Mesenteric fat pad (tissue), 1 donor: ENCODE results near the gene TADA2A. TPM values are rescaled to one million over a fixed set of nuclear protein-coding genes. Genes with fewer than 3 reads are reported as not detected.
"Not testable (repeated sequence)": the region's sequence is repeated elsewhere in the genome, so short reads cannot be mapped to it uniquely, and the experiment has no call there.

ENCODE experiments used
- DNase-seq: peaks from one replicate; pipeline ENCODE4 v3.0.0-alpha.2; 2020; ENCODE audit warnings: low spot score
- total RNA-seq: library from RNA; stranded (reverse); fragmentation: NEBNext Ultra II Directional; extraction: Animal tissue kit (Norgen Biotek cat#: 25700); gene quantifications from one replicate; pipeline ENCODE4 v1.2.1, GENCODE V29; 2021
- donor health status: DM: yes; HTN: yes; CAD: no.

Gene TADA2A
- total RNA-seq, 1 donor from 2014 or later, result 19.4 TPM

DNA sequence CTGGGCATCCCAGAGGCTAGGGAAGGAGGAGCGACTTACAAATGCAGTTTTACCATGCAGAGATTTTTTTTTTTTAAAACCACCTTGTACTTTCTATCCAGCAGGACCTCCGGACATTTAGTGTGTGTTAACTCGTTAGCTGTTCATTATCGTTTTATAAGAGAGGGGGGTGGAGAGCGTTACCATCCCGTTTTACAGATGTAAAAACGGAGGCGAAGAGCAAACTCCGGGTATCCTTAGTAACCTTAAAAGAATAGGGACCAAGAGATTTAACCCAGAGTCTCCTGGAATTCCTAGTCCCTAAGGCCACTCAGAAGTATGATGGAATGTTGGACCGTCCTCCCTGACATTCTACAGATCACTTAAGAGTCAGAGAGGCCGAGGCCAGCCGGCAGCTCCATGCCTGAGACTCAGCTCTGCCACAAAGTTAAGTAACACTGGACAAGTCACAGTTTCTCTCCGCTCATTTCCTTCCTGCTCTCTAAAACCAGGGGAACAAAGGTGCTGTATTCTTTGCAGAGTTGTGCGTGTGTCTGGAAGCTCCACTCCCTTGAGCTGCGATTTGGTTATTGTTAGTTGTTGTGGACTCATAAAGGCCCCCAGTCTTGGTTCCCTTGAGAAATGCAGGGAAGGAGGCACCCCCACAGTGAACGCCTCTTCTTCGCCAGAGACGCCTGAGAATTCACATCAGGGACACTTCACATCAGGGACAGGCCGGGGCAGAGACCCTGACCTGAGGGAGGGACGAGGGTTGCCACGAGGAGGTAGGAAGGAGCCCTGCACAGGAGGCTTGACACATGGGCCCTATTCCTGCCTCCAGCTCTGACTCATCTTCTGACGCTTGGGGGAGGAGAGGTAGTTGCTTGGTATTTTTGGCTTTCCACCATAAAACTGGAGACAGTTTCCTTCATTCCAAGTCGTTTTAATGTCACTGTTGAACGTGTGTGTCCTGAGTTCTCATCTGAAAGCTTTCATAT, 84.2 kb downstream of the TADA2A start:
- DNase-seq, result no peak

DNA sequence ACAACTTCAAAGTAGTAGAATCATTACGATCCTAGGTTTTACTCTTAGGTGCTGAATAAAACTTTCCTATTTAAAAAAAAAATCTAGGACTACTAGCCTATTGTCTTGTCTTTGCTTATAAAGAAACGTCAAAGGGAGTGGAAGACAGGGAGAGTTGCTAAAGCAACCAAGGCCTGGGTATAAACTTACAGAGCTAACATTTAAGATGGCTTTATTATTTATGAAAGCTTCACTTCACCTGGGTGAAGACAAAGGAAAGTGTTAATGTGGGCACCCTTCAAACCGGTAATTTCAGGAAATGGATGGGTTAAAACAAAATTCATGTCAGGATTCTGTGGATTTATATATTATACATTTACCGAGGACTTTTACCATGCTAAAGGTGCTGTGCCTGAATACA, 85.5 kb downstream of the TADA2A start:
- no peak for DNase-seq

DNA sequence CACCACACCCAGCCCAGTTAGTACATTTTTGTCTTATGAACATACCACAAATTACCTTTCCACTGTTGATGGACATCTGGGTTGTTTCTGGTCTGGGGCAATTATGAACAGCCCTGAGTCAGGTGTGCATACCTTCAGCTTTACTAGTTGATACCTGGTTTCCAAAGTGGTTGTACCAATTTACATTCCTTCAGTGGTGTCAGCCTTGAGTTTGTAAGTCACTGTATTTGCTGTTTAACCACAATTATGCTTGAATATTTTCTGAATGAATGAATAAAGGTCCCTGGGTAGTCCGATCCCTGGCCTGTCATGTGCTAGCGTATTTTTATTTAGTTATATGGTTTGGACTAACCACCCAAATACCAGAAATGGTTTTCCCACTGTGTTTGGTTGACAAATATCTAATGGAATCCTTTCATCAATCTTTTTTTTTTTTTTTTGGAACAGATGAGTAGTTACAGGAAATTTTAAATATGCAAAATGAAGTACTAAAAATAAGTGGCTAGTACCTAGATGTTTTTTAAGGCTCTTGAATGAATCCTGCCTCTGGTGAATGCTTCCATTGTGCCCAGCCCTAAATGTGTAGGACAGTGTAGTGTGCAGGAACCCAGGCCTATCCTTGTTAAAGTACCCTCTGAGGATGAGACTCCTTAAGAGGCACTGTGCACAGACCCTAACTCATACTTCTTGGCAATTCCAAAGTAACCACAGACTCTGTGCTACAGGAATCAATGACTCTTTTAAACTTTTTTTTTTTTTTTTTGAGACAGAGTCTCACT, 86.8 kb downstream of the TADA2A start:
- DNase-seq, result no peak

DNA sequence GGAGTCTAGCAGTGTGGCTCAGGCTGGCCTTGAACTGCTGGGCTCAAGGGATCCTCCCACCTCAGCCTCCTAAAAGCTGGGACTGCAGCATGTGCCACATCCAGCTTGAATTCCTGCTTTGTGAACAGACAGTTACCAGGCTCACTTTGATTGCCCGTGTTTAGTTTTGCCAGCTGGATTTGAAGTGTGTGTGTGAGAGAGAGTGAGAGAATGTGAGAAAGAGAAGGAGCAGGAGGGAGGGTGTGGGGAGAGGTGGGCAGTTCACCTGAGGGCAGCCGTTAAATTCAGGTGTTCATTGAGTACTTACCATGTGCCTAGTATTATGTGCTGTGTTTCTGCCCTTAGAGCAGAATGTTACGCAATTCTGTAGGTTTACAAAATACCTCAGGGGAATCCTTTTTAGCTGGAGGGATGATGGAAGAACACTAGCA, 87.7 kb downstream of the TADA2A start:
- DNase-seq, result no peak

DNA sequence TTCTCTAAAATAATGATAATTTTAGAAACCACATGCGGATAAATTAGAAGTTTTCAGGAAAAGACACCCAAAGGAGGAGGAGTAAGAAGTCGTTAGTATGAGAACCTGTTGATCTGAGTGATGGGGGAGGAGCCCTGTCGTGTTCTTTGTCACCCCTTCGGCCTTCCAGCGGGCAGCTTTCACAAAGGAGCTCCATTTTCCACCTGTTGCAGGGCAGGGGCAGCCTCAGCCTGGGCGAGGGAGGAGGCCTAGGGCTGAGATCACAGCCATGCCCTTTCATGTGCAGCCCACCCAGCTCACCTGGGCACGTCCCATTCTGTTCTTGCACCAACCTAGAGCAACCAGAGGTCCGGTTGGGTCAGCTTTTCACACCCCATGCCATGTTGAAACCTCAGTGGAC, 88.3 kb downstream of the TADA2A start:
- DNase-seq, result no peak

DNA sequence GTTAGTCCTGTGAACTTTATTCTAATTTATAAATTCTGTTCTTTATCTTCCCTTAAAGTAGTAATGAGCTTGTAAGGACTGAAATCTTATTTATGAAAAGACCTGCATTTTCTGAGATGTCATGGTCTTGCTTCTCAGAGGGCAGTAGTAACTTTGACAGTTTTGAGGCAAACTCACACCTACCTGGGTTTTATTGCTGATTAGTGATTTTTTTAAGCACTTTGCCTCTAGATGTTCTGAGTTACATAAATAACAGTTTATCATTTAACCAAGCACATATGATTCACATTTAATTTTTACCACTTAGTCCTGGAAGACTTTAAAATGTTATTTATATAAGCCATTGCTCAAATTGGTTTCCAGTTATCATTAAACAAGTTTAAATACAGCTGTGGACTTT, 93.7 kb downstream of the TADA2A start:
- DNase-seq, result no peak

DNA sequence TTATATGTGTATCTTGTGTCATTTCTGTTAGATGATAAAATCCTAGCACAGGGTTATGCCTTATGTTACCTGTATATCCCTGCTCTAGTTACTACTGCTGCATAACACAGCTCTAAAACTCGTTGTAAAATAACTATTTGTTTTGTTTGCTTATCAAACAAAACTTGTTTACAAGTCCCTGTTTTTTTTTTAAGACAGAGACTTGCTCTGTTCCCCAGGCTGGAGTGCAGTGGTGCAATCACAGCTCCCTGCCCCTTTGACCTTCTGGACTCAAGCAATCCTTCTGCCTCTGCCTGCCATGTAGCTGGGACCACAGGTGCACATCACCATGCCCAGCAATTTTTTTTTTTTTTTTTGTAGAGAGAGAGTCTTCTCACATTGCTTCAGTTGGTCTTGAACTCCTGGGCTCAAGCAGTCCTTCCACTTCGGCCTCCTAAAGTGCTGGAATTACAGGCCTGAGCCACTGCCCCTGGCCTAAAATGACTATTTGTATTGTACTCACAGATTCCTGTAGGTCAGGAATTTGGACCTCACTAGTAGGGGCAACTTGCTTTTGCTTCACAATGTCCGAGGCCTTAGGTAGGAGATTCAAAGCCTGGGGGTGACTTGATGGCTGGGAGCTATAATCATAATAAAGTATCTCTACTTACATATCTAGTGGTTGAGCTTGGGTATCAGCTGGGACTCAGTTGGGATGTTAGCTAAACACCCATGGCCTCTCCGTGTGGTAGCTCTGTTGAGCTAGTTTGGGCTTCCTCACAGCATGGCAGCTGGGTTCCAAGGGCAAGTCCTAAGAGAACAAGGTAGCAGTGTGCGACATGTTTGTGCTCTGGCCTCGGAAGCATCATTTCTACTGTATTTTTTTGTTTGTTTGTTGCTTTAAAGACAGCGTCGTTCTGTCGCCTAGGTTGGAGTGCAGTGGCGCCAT, 95.6 kb downstream of the TADA2A start:
- DNase-seq, result no peak

DNA sequence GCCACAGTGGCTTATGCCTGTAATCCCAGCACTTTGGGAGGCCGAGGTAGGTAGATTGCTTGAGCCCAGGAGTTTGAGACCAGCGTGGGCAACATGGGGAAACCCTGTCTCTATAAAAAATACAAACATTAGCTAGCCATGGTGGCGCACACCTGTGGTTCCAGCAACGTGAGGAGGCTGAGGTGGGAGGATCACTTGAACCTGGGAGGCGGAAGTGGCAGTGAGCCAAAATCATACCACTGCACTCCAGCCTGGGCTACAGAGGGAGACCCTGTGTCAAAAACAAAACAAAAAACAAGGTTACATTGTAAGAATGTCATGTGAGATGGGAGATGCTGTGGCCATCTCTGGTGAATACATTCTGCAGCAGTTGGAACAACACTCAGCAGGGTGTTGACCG, 96.5 kb downstream of the TADA2A start:
- DNase-seq, result no peak

DNA sequence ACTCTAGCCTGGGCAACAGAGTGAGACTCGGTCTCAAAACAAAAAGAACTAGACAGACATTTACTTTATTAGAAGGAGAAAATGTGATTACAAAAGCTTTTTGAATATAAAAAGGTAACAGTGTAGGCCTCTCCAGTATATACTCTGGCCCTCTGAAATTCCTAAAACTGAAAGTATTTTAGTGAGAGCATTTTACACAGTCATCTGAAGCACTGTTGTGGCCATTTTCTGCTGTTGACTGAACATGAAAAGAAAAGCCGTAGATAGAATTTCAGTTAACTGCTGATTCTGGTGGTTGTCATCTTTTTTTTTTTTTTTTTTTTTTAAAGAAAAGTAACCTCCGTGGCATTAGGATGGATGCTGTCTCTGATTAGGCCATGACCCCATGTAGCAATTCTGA, 98.6 kb downstream of the TADA2A start:
- no peak for DNase-seq

DNA sequence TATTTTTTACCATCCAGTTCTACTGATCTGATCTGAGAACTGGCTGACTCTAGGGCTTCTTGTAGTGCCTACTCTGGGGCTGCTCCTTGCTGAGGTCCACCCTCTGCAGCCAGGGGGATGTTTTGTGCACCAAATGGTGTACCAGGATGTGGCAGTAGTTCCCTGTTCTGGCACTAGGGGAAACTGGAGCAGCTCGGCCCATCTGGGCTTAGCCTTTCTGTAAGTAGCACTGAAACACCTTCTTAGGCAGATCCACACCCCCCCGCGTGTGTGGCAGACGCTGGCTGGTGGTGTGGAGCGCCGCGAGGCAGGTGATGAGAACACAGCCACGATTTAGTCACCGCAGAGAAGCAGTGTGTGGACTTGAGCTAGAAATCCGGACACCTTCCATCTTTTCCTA, 100.0 kb downstream of the TADA2A start:
- DNase-seq, result no peak

DNA sequence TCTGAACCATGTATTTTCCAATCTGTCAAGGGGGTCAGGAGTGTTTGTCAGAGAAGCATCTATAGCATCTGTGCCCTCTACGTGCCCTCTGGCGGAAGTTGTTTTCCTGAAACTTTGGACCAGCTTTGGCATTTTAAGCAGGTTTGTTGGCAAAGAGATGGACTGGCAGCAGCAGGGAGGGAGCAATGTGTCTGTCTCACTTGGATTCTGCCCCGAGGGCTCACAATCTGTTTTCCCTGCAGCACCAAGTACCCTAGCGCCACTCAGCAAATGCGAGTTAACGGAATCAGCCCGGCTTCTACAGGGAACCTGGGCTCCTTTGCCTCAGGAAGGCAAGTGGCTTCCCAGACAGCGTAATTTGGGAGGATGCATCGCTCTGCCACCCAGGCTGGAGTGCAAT, 100.4 kb downstream of the TADA2A start:
- no peak for DNase-seq

DNA sequence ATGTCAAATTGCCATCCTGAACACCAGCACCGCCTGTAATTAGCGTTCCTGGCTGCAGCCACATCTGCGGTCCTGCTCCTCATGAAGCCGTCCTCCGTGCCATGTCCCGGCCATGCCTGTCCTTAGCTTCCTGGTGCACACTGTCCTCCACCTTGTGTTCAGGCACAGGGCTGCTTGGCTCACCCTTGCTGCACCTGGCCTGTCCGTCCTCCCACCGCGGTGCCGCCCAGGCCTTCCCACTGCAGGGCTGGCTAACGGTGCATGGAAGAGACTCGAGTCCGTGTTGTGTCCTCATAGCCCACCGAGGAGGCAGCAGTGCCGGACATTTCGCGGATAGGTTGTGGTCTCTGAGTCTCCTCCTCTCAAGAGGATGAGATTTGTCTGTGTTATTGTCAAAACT, 103.4 kb downstream of the TADA2A start:
- no peak for DNase-seq

DNA sequence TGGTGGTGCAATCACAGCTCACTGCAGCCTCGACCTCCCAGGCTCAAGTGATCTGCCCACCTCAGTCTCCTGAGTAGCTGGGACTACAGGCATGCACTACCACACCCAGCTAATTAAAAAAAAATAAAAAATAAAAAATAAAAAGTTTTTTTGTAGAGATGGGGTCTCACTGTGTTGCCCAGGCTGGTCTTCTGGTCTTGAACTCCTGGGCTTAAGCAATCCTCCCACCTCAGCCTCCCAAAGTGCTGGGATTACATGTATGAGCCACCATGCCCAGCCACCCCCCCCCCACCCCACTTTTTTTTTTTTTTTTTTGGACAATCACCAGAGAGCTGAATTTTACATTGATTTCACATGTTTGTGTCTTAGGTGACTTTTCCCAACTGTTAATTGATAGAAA, 105.0 kb downstream of the TADA2A start:
- DNase-seq, result not testable (repeated sequence)

DNA sequence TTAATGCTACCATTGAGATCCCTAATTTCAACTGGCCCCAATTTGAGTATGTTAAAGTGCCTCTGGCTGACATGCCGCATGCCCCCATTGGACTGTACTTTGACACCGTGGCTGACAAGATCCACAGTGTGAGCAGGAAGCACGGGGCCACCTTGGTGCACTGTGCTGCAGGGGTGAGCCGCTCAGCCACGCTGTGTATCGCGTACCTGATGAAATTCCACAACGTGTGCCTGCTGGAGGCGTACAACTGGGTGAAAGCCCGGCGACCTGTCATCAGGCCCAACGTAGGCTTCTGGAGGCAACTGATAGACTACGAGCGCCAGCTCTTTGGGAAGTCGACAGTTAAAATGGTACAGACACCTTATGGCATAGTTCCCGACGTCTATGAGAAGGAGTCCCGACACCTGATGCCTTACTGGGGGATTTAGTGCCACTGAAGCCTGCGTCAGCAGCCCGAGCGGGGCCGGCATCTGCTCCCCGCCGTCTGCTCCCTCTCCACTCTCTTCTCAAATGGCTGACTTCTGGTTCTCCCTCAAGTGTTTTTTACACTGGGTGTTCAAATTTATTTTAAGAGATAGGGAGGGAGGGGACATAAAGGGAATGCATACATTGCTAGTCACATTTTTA, 105.9 kb downstream of the TADA2A start:
- no peak for DNase-seq

DNA sequence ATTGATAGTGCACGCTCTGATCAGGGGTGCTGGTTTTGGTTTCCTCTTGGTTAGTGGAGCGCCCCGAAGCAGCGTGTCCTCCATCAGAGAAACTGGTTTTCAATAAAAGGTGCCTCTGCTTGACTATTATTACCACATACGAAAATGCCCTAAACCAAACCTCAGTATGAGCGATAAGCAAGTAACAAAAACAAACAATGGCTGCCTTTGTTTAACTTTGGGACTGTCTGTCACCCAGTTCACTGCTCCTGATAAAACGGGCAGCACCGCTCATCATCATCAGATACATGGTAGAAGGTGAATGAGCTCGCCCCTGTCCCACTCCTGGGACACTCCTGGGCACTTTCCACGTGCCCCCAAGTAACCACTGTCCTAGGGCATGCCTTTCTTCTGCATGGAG, 107.0 kb downstream of the TADA2A start:
- no peak for DNase-seq

DNA sequence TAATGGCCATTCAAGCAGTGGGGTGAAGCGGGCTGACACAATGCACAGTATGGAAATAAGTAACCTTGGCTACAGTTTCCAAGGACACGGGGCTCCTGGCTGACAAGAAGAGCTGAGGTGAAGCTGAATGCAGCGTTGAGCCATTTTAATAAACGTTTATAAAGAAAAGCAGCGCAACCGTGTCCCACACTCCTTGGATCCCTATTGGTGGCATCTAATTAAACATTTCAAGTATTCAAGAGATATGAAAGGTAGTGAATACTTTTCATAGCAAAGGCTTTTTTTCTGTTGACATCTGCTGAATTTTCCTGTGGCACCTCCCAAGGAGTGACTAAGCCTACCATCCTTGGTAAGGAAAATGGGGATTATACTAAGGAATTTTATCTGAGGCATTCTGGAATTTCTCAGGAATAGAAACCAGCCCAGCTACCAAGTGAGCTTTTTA, 109.5 kb downstream of the TADA2A start:
- DNase-seq, result no peak

DNA sequence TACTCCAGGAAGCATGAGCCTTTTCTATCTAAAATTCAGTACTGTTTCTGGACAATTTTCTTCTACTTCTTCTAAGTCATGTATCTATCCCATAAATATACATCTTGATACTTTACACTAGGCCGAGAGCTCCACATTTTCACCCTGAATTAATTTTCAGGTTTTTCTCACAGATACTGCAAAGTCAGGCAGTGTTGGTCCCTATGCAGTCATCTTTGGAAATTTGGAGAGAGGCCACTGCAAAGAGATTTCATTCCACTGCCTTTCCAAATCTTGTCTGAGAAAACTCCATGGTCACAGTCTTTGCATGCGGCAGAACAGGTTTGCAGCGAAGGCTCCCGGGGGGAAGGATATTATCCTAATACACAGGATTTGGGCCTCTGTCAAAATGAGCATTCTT, 111.2 kb downstream of the TADA2A start:
- no peak for DNase-seq

DNA sequence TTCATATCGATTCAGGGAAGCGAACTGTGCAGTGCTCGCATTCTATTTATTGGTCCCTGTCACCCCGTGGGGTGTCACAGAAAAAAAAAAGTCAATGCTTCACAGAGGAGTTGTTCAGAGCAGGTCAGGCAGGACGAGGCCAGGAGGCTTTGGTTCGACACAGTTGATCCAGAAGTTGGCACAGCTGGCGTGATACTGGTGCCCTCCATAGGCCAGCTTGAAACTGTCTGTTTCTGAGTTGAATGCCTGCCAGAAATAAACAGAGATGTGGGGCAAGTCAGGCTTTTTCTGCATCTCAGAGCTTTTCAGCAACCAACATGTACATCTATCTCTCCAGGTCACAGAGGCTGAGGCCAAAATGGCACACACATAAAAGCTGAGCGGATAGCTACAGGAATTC, 112.1 kb downstream of the TADA2A start:
- no peak for DNase-seq

DNA sequence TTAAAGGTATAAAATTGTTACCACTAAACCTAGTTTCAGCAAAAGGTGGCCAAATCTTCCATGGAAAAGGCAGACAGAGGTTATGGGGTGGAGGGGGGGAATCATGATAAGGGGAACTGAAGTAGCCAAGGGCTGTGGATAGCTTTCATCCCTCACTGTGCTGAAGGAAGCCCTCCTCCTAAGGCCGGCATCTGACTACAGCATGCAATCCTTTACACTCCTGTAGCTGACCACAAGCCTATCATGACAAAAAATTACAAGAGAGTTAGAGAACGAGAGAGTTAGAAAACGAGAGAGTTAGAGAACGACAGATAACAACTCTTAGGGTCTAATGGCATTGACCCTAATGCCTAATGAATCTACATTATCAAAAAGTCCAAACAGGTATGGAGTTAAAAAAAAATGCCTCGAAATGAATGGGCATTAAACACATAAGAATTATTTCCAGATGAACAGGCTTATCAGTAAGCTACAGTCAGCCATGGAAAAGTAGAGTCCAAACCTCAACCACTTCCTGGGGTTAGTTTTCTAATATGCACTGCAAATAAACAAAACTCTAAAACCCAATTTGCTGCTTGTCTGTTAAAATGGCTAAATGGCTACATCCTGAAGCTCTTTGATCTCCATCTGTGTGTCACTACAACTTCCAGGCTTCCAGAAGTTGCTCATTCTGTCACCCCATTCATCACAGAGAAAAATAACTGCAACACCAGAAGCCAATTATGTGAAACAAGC, 112.7 kb downstream of the TADA2A start:
- no peak for DNase-seq

DNA sequence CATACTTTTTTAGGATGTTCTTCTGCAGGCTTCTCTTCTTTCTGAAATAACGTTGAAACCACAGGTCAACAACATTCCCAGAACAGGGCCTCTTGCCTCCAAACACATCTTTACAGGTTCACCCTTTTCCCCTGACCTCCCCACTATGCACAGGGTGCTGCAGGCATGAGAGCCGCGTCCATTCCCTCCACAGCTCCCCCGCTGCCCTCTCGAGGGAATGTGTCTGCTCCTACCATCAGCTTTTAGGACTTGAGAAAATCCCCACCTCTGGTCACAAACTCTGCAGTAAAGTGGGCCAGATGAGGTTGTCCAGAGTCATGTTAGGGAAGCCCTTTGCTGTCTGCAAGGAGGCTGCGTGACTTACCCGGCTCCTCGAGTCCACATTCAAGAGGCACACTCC, 113.5 kb downstream of the TADA2A start:
- DNase-seq, result no peak
